ENCODE results near the gene HSPB3. TPM values are rescaled to one million over a fixed set of nuclear protein-coding genes. Genes with fewer than 3 reads are reported as not detected.
"Not testable (repeated sequence)": the region's sequence is repeated elsewhere in the genome, so short reads cannot be mapped to it uniquely, and the experiment has no call there.

Gene HSPB3
- total RNA-seq, 1 experiment from 2014 or later, result not detected

- ATAC-seq (no peak), DNase-seq (no peak)
- BruUV-seq (replicated peaks), result no TSS peak
- no peak overlapping the region for H3K4me3 ChIP-seq (ENCODE audit: low read length)
- no peaks in the 10 kb centered on the region for H3F3A ChIP-seq (ENCODE audit: low read length, unreplicated experiment)
- no peaks in the 10 kb centered on the region for H3K9me3 ChIP-seq (ENCODE audit: low read length)
- H3K4me2 ChIP-seq (ENCODE audit: low read length), result no peak overlapping the region
- no peak for TF ChIP-seq CTCF (conservative IDR thresholded peaks at IDR 0.05; ENCODE audit: low read depth, low read length)
- TF ChIP-seq EZH2phosphoT487 (IDR thresholded peaks at IDR 0.05; ENCODE audit: borderline replicate concordance, low read length), result no peak
- no peak for TF ChIP-seq EZH2 (IDR thresholded peaks at IDR 0.05; ENCODE audit: low read length, unreplicated experiment)
- H2AFZ ChIP-seq (ENCODE audit: low read length), result no peak overlapping the region
- no peaks in the 10 kb centered on the region for H3K4me1 ChIP-seq (ENCODE audit: insufficient read depth, low read length)
- H3K27ac ChIP-seq (ENCODE audit: low read length), result no peak overlapping the region
- H3K36me3 ChIP-seq (ENCODE audit: low read depth, low read length), result no peaks in the 10 kb centered on the region
- POLR2A ChIA-PET (ENCODE audit: unreplicated experiment), result no interaction called here
- H4K20me1 ChIP-seq (ENCODE audit: low read length), result no peaks in the 10 kb centered on the region
- CTCF ChIA-PET, result interaction anchor here (0.6 kb wide), 1 partner anchor 36 kb away, joined by 3 read pairs; no protein-coding TSS in a partner anchor
- H3K27me3 ChIP-seq (ENCODE audit: low read length), result no peaks in the 10 kb centered on the region
- intact Hi-C loops (cut with micrococcal nuclease), result no loop called here
- no peaks in the 10 kb centered on the region for H3K9me2 ChIP-seq (replicated peaks; ENCODE audit: low read length)
- no peaks in the 10 kb centered on the region for H3K79me2 ChIP-seq (ENCODE audit: low read length)
- no peak overlapping the region for H3K9ac ChIP-seq (ENCODE audit: low read length)
These were observed 24.8 kb downstream of the HSPB3 start for GRCh38 chr5:54480296-54480695.

GRCh38 chr5:54484219-54484894 lies 28.9 kb downstream of the HSPB3 start:
- H3K27ac ChIP-seq (ENCODE audit: low read length), result no peak overlapping the region
- TF ChIP-seq EZH2 (IDR thresholded peaks at IDR 0.05; ENCODE audit: low read length, unreplicated experiment), result no peak
- no peak for TF ChIP-seq CTCF (conservative IDR thresholded peaks at IDR 0.05; ENCODE audit: low read depth, low read length)
- no peak overlapping the region for H2AFZ ChIP-seq (ENCODE audit: low read length)
- no peaks in the 10 kb centered on the region for H3K79me2 ChIP-seq (ENCODE audit: low read length)
- H3K4me2 ChIP-seq (ENCODE audit: low read length), result no peak overlapping the region
- no peak overlapping the region for H3K9ac ChIP-seq (ENCODE audit: low read length)
- H3K4me1 ChIP-seq (ENCODE audit: insufficient read depth, low read length), result no peaks in the 10 kb centered on the region
- no peaks in the 10 kb centered on the region for H3K9me2 ChIP-seq (replicated peaks; ENCODE audit: low read length)
- CTCF ChIA-PET, result no interaction called here
- no peaks in the 10 kb centered on the region for H3K36me3 ChIP-seq (ENCODE audit: low read depth, low read length)
- no peaks in the 10 kb centered on the region for H3K27me3 ChIP-seq (ENCODE audit: low read length)
- POLR2A ChIA-PET (ENCODE audit: unreplicated experiment), result no interaction called here
- H3F3A ChIP-seq (ENCODE audit: low read length, unreplicated experiment), result no peaks in the 10 kb centered on the region
- H4K20me1 ChIP-seq (ENCODE audit: low read length), result no peaks in the 10 kb centered on the region
- DNase-seq (no peak), ATAC-seq (no peak)
- no TSS peak for BruUV-seq (replicated peaks)
- no peaks in the 10 kb centered on the region for H3K9me3 ChIP-seq (ENCODE audit: low read length)
- no peak overlapping the region for H3K4me3 ChIP-seq (ENCODE audit: low read length)
- intact Hi-C loops (cut with micrococcal nuclease), result no loop called here

GRCh38 chr5:54485659-54486058 lies 30.2 kb downstream of the HSPB3 start:
- intact Hi-C loops (cut with micrococcal nuclease); H3K4me1 ChIP-seq (ENCODE audit: insufficient read depth, low read length); H3K9ac ChIP-seq (ENCODE audit: low read length); H3K9me3 ChIP-seq (ENCODE audit: low read length); ATAC-seq; POLR2A ChIA-PET (ENCODE audit: unreplicated experiment); H3K9me2 ChIP-seq (replicated peaks; ENCODE audit: low read length); H3K27me3 ChIP-seq (ENCODE audit: low read length); H2AFZ ChIP-seq (ENCODE audit: low read length); BruUV-seq (replicated peaks); H3F3A ChIP-seq (ENCODE audit: low read length, unreplicated experiment); DNase-seq; H3K4me3 ChIP-seq (ENCODE audit: low read length); H4K20me1 ChIP-seq (ENCODE audit: low read length); CTCF ChIA-PET; H3K27ac ChIP-seq (ENCODE audit: low read length); H3K4me2 ChIP-seq (ENCODE audit: low read length); H3K79me2 ChIP-seq (ENCODE audit: low read length); H3K36me3 ChIP-seq (ENCODE audit: low read depth, low read length): not testable (repeated sequence)

- H4K20me1 ChIP-seq (ENCODE audit: low read length); H3K27ac ChIP-seq (ENCODE audit: low read length); H3K9me3 ChIP-seq (ENCODE audit: low read length); H3F3A ChIP-seq (ENCODE audit: low read length, unreplicated experiment); H3K9ac ChIP-seq (ENCODE audit: low read length); ATAC-seq; BruUV-seq (replicated peaks); POLR2A ChIA-PET (ENCODE audit: unreplicated experiment); H3K9me2 ChIP-seq (replicated peaks; ENCODE audit: low read length); H3K36me3 ChIP-seq (ENCODE audit: low read depth, low read length); H3K4me2 ChIP-seq (ENCODE audit: low read length); H3K4me3 ChIP-seq (ENCODE audit: low read length); H3K79me2 ChIP-seq (ENCODE audit: low read length); H3K27me3 ChIP-seq (ENCODE audit: low read length); H3K4me1 ChIP-seq (ENCODE audit: insufficient read depth, low read length); H2AFZ ChIP-seq (ENCODE audit: low read length); DNase-seq: not testable (repeated sequence)
- CTCF ChIA-PET, result interaction anchor here (0.5 to 1.2 kb wide), 6 partner anchors 9 to 482 kb away, joined by 3 to 5 read pairs (median 4); no protein-coding TSS in a partner anchor
- intact Hi-C loops (cut with micrococcal nuclease), result loop anchor here (1.0 kb wide), 2 partner anchors 46 to 246 kb away; no protein-coding TSS in a partner anchor
These were observed 34.1 kb downstream of the HSPB3 start for GRCh38 chr5:54489648-54489979.
